HG02884 (cell line): ENCODE measurements around the gene GULP1.
"Not testable (repeated sequence)": the region's sequence is repeated elsewhere in the genome, so short reads cannot be mapped to it uniquely, and the experiment has no call there.

Experiments
- ATAC-seq: cut with Tn5 transposase; IDR thresholded peaks from one replicate; pipeline ENCODE4 v1.9.1; 2021; ENCODE audit warnings: mild to moderate bottlenecking, moderate library complexity; ENCODE audit not compliant: unreplicated experiment

The GULP1 gene

DNA sequence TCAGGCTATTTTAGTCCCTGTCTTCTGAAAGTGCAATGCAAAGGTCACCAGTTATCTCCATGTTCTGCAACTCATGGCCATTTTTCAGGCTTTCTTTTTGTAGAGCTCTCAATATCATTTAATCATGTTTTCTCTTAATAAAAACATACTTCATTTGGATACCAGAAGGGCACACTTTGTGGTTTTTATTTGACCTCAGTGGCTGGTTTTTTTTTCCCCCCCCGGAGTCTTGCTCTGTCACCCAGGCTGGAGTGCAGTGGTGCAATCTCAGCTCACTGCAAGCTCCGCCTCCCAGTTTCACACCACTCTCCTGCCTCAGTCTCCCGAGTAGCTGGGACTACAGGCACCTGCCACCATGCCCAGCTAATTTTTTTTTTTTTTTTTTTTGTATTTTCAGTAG is 174.4 kb downstream of the GULP1 start:
- ATAC-seq, result not testable (repeated sequence)

DNA sequence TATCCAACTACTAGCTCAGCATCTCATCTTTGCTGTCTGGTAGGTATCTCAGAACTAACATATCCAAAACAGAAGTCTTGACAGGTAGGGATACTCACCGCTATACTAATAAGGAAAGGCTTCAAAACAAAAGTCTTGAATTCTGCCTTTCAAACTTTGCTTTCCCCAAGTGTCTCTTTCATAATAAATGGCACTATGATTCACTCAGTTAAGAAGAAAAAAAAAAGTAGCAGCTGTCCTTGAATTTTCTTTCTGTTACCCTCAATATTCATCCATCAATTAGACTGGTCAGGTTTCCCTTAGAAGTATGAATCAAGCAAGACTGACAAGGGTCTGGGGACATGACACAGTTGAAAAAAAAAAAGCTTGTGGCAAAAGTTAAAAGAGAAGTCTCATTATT is 175.1 kb downstream of the GULP1 start:
- no peak for ATAC-seq

DNA sequence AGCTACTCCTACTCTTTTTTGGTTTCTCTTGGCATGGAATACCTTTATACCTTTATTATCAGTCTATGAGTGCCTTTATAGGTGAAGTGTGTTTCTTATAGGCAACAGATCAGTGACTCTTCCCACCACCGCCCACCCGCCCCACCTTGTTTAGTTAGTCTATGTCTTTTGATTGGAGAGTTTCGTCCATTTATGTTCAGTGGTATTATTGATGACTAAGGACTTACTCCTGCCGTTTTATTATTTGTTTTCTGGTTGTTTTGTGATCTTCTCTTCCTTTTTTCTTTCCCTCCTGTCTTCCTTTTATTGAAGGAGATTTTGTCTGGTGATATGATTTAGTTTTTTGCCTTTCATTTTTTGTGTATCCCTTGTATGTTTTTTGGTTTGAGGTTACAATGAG is 179.5 kb downstream of the GULP1 start:
- ATAC-seq, result no peak

DNA sequence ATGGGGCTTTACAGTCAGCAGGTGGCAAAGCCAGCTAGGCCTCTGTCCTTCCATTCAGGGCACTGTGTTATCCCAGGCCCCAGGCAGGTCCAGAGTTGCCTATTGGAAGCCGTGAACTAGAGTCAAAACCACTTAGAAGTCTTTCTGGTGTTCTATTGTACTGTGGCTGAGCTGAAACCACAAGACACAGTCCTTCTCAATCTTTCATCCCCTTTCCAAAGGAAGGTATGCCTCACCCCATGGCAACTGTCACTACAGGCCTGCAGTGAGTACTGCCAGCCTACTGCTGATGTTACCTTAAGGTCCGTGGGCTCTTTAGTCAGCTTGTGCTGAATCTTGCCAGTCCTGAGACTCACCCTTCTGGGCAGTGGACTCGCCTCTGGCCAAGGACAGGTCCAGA is 181.6 kb downstream of the GULP1 start:
- ATAC-seq, result no peak

DNA sequence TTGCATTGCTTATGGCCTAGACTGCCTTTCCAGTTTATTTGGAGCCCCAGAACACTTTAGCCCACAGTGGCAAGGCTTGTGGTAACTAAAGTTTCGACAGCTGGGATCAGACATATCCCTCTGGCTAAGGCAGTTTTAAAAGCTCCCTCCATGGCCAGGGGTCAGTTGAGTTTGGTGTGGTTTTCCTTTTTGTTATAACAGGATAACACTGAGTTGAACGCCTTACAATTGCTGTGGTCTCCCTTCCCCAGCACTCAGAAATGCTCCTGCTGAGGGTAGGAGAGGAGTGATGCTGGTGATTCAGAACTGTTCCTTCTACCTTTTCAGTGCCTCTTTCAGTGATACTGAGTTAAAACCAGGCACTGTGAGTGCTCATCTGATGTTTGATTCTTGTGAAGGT is 182.6 kb downstream of the GULP1 start:
- ATAC-seq, result no peak

DNA sequence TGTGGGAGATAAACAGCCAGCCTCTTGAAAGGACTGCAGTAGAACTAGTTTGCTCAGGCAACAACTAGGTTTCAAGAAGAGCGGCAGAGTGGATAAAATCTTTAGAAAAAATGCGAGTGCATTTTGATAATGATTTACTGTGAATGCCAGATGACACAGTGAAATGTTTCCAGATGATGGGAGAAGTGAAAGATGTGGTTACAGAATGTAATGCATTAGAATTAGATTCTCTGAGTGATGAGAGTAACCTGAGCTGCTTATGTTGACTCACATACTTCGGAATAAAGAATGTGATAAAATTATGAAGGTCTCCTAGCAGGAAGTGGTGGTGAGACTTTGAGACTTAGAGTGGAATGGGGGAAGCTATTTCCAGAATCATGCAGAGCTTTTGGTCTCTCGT is 184.3 kb downstream of the GULP1 start:
- ATAC-seq, result no peak

DNA sequence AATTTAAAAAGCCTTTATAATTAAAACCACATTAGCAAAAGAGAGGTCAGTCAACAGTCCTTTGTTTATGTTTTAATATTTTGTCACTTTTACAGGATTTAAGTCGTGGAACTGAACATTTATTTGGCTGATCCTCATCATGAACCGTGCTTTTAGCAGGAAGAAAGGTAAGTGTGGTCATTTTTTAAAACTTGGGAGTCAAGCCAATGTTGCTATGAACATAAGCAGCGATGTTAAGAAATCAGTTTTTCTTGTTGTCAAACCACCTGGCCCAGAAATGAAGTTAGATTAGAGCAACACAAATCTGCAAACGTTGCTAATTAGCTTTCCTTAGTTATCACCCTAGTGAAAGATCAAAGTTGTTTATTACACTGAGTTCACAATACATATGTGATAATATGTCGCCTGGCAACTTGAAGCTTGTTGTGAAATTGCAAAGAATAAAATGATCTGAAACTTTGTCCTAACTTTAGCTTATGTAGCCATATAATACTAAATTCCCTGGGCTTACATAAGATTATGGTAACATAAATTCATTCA is 186.0 kb downstream of the GULP1 start:
- ATAC-seq, result no peak

DNA sequence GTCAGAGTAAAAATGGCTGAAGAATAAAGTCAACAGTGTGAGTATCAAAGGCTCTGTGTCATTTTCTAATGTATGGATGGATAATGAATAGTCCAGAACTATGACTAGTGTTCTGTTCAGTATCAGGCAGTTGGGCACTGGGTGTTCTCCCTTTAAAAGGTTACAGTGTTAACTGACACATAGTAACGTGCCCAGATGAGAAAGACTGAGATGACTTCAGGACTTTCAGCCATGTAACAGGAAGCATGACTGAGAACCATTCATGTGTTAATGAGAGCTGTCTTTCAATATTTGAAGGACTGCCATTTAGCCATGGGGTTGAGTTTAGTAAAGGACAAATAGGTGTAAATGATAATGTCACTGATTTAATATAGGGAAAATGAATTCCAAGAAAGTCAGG is 187.1 kb downstream of the GULP1 start:
- ATAC-seq, result peak; percentile 90

DNA sequence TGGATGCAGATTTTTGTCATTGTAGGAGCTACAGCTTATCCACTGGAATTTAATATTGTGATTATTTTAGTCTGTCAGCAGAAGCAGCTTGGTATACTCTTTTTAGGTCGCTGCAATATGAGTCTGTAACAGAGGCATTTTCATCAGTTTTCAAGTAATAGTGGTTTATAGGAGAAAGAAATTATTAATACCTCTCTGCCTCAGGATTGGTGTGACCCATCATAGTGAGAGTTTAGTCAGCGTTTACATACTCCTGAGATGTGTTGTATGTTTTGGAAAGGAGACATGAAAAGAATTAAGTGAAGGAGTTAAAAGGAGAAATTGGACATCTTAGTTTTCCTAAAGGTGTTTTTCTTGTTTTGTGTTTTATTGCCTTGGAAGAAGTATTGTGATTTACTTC is 189.8 kb downstream of the GULP1 start:
- no peak for ATAC-seq

DNA sequence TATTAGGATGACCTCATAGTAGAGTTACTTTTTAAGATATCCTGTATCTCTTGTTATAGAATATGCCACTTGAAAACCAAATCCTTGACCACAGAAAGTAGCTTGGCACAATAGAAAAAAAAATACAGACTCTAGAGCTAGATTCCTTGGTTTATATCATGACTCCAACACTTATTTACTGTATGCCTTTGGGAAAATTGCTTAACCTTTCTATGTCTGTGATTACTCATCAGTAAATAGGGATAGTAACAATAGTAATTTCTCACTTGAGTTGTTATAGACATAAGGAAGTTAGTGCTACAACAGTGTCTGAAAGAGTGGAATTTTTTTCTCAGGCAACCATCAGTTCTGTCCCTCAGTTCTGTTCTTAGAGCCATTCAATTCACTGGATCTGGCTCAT is 193.8 kb downstream of the GULP1 start:
- ATAC-seq, result no peak

DNA sequence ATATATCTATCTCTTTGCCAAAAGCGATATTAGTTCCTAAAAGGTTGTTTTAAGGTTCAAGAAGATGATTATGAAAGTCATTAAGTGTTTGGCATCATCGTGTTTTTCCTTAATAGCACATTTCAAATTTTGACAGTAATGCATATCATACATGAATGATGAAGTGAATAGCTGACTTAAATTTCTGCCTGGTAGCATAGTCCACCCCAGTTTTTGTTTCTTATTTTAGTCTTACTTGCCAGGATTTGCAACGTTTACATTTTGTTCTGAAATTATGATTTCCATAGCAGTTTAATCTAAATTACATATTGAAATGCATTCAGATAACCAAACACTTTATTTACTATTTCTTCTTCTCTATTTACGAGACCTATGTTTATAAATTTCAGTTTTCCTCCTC is 201.1 kb downstream of the GULP1 start:
- no peak for ATAC-seq

DNA sequence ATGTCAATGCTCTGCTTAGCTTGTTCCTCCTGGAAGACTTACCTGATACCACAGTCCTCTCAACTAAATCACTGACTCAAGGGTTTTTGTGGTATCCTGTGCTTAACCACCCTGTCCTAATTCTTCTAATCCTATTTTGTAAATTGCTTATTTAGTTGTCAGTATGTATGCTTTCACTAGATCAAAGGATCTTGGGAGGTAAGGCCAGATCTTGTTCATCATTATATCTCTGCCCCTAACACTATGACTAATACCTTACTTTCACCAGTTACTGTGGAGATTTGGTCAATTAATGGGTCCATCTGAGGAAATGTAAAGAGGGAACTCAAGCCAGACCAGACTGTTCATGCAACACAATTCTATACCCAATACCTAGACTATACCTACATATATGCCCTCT is 203.2 kb downstream of the GULP1 start:
- ATAC-seq, result no peak

DNA sequence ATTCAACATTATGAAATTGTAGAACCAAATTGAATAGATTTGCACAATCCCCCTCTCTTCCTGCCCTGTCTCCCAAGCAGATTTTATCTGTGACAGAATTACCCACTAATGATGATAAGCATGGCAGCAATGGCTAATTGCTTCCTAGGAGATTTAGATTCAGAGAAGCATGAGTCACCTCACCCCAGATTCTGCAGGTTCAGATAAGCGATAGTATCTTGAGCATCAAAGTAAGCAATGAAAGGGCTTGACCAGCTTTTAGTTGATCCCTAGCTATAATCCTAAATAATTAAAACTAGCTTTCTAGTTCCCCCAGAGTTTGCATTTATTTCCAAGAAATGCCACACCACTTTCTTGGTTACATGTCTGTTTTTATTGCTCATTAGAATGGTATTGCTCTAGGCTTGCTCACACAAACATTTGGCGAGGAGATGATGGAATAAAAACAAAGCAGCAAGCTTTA is 204.3 kb downstream of the GULP1 start:
- no peak for ATAC-seq

DNA sequence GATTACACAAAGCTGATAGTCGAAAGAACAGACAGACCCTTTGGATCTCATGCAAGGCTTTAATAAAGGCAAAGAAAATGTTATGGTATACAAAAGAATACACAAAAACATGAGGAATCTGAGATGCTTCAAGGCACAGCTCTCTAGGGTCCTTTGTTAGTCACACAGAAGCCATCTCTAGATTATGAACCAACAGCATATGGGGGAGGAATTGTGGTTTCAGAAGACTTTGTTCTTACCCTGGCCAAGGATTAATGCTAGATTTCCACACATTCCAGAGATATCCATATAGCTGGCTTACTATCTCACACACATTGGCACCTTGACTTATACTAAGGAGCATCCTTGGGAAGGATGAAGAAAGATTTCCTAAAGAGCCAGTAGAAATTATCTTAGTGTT is 206.1 kb downstream of the GULP1 start:
- no peak for ATAC-seq

DNA sequence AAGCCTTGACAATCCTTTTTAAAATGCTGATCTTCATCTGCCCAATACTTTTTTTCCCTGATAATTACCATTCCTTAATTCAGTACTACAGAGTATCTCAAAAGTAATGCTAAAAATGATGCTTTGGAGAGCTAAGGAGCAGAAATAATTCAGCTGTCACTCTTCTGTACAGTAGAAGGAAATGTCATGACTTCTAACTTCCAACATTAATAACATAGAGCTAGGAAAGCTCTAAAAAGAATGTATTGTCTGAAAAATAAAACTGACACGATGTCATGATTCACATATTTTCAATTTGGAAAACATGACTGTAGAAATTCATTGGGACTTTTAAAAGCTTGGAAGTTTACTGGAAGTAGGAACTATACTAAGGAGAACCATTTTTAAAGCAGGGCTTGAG is 212.3 kb downstream of the GULP1 start:
- ATAC-seq, result no peak

DNA sequence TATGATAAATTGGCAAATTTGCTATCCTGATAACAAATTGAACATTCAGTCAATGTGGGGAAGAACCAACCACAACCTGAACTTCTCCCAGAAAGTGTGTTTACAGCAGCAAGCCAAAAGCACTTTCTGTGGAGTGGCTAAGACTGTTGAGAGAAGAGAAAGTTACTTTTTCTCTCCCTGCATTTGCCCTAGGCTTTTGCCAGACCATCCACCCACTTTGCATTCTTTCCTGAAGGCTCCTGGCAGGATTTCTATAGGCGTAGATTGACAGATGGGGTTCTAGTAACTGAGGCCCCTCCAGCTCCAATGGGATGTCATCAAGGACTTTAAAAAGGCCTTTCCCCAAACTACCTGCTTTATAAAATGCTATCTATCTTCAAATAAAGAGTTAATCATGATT is 215.2 kb downstream of the GULP1 start:
- ATAC-seq, result no peak

DNA sequence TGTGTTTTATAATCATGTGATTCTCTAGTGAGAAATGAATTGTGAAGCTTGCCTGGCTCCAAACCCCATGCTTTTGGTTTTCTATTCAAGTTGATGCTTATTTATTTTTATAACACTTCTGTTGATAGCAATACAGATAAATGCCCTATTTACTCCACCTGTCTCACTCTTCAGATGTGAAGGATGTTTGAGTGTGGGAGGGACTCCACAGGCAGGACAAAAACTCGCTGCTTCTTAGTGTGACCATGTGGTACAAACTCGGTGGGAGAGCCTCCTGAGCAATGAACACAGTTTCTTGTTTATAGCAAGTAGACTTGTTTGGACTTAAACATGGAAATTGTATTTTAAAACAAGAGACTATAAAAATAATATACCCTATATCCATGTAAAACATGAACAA is 219.7 kb downstream of the GULP1 start:
- ATAC-seq, result no peak

DNA sequence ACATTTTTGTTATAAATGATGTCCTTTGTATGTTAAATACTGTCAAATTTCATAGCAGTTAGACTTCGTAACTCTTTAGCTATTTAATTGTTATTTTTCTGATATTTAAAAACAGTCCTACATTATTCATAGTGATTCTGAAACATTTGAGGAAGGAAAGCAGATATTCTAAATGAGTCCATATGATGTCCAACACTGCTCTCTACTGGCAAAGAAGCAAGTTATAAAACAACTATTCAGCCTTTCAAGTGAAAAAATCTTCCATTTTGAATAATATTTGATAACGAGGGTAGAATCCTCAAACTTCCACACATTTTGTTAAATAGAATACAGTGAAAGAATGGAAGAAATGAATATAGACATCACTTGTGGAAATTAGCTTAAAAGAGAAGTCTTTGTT is 220.8 kb downstream of the GULP1 start:
- ATAC-seq, result no peak

DNA sequence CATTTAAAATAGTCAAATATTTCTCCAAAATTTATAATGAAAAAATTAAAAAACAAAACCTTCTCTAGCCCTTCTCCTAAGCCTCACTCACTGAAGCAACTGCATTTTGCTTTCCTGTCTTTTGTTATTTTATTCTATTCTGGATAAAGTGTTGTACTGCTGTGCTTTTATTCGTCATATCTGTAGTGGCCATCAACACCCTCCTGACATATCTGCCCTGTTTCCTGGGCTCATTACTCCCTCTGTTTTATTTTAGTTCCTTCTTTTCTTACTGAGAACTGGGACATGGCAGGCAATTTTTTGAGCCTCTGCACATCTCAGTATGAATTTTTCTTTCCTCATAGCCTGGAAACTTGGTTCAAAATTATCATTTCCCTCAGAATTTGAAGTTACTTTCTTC is 224.2 kb downstream of the GULP1 start:
- ATAC-seq, result no peak

DNA sequence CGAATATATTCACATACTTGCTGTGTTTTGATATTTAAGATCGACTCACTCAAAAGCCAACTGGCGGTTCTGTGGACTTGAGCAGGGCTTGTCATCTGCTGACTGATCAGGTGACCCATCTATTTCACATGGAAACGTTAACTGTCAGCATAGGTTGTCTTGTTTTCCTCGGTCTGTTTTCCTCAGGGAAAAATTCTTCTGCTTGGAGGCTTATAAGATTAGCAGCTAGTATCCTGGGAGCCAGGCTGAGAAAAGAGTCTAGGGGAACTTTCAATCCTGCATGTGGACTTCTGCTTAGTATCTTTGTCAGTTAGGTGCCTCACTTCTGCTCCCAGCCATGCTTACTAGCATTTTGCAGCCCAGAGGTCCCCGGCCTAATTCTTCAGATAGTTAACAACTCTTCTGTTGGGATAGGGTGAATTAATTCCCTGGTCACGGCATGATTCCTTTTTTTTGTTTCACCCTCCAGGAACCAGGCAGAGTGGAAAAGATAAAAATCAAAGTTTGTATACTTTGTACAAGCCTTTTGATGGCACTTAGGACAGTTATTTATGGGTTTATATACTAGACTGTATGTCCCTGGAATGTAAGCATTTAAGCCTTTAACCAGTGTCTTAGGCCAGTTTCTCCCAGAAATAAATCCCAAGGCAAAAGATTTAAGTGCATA is 226.0 kb downstream of the GULP1 start:
- no peak for ATAC-seq

DNA sequence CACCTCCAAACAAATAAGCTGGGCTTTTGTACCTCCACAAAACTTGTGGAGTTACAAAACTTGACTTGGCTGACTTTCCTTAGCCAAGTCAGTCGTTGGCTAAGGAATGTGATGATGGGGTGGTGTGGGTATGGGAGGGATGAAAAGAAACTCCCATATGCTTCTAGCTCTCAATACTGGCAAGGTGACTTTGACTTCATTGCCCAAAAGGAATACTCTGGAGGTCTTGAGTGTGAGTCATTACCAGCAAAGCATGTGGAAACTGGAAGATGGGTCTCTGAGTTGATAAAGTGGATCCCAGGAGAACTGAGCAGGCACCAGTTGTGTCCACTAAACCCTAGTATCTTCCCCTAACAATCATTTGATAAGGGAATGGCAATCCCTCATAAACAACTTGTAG is 226.7 kb downstream of the GULP1 start:
- ATAC-seq, result no peak

DNA sequence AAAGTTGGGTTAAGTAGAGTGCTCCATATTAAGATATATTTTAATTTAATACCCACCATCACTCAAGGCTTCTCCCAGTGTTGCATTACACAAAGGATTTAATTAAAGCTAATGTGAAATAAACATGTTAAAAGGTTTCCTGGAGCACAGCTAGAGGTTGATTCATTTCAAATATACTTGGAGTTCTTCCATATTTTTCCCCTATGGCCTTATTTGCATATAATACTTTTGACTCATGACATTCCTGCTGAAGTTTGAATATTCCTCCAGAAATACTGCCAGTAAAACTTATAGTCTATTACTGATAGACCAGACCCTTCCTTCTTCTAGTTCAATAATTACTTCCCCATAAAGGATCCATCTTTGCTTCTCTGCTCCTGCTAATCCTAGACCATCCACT is 227.5 kb downstream of the GULP1 start:
- no peak for ATAC-seq

DNA sequence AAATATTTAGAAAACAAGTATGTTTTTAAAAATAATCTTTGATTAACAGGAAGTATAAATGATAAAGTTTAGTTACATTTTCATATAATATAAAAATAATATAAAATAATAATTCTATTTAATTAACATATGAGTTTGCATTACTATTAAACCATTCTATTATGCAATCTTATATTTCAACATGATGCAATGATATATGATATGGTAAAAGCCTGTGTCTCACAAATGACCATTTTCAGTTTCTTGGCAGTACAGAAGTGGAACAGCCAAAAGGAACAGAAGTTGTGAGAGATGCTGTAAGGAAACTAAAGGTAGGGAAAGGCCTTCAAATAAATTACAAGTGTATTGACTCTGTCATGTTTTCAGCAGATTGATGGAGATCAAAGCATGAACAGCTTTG is 230.8 kb downstream of the GULP1 start:
- no peak for ATAC-seq
